HK-2 (cell line): ENCODE data around the gene SAFB2.

Experiments used
- DNase-seq: peaks from one replicate; pipeline ENCODE4 v3.0.0-alpha.2; 2018; ENCODE audit not compliant: unreplicated experiment

Gene SAFB2

DNA sequence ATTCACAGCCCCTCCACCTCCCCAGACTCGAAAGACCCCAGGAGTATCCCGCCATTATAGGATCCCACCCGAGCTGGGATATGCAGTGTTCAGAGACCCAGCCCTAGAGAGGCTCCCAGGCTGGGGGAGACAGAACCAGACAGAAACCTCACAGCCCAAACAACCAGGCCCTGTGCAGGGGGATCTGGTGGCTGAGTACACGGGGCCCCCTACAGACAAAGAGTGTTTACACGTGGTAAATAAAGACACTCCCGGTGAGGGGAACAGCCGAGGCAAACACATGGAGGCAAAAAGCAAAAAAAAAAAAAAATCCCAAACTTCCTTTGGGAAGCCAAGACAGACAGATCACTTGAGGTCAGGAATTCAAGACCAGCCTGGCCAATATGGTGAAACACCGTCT lies 79.9 kb downstream of the SAFB2 start:
- DNase-seq = no peak

DNA sequence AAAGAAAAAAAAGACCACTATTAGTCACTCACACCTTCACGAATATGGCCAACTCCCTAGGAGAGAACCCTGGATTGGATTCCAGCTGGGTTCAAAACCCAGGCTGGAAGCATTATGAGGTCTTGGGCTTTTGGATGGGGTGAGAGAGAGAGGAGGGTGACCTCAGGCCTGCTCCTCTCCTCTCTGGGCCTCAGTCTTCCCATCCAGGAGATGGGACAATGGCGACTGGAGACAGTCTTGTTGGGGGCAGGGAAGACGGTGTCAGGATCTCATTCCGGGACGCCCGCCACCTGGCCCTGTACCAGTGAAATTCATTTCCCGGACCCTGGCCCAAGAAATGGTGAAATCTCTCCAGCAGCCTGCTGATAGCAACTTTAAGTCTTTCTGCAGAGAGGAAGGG lies 81.1 kb downstream of the SAFB2 start:
- no peak for DNase-seq

DNA sequence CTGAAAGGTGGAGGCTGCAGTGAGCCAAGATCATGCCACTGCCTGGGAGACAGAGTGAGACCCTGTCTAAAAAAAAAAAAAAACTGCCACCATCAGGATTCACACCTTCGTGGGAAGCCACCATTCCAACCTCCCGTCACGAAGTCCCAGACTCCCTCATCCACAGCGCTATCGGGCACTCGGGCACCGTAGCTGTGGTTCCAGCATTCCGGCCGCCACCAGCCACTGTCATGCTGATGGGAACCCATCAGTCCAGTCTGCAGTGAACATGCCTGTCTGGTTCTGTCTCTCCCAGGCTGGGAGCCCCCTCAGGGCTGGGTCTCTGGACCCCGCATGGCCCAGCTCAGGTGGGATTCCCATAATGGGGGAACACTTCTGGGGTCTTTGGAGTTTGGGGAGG lies 82.4 kb downstream of the SAFB2 start:
- DNase-seq = no peak

DNA sequence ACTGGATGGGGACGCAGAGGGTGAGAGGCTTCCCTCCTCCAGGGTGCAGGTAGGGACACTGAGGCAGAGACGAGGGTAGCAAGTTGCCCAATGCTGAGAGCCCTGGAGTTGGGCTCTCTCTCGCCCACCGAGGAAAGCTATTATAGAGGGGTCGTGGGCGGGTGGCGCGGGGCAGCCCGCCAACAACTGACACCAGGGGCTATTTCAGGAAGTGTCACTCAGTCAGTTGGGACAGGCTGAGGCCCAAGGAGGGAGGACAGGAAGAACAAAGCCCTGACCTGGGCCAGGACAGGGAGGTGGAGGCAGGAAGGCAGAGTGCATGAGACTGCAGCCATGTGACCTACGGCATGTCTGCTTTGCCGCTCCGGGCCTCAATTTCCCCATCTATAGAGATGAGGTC lies 84.7 kb downstream of the SAFB2 start:
- no peak for DNase-seq
